Activated CD4-positive, alpha-beta memory T cell treated with anti-CD3 and anti-CD28 coated beads for 36 hours (primary cell): ENCODE measurements around the gene ANKRD2. TPM values are rescaled to one million over a fixed set of nuclear protein-coding genes. Genes with fewer than 3 reads are reported as not detected.
"Not testable (repeated sequence)": the region's sequence is repeated elsewhere in the genome, so short reads cannot be mapped to it uniquely, and the experiment has no call there.

Experiments
- CTCF ChIA-PET: fragments of 350-600 bp; sonication (Branson Sonifier 250); formaldehyde crosslinking; loops from one replicate; lab custom pipeline; 2021; ENCODE audit warnings: antibody characterized with exemption, inconsistent platforms; lab: Charles Lee
- POLR2A ChIA-PET: fragments of 350-600 bp; sonication (Branson Sonifier 250); formaldehyde crosslinking; loops from one replicate; lab custom pipeline; 2021; ENCODE audit warnings: antibody characterized with exemption; lab: Charles Lee
- DNase-seq: peaks from one replicate; pipeline ENCODE4 v3.0.0-alpha.2; 2020
- H3K27ac Mint-ChIP-seq: one replicate; pipeline ENCODE4 v1.8.0; 2021; ENCODE audit warnings: mixed read lengths
- H3K27me3 Mint-ChIP-seq: one replicate; pipeline ENCODE4 v1.8.0; 2021; ENCODE audit warnings: mixed read lengths
- H3K36me3 Mint-ChIP-seq: one replicate; pipeline ENCODE4 v1.8.0; 2021; ENCODE audit warnings: mixed read lengths
- H3K4me1 Mint-ChIP-seq: one replicate; pipeline ENCODE4 v1.8.0; 2021; ENCODE audit warnings: low read depth, mixed read lengths
- H3K4me3 Mint-ChIP-seq: one replicate; pipeline ENCODE4 v1.8.0; 2021; ENCODE audit warnings: mild to moderate bottlenecking, mixed read lengths
- H3K9me3 Mint-ChIP-seq: one replicate; pipeline ENCODE4 v1.8.0; 2021; ENCODE audit warnings: mixed read lengths
- intact Hi-C: fragments of 100-400 bp; cut with micrococcal nuclease; formaldehyde crosslinking; loops from one replicate; pipeline ENCODE4 v1.15.1; 2023
- total RNA-seq, 2 experiments: library from RNA; stranded (reverse); gene quantifications; one replicate each; pipeline ENCODE4 v1.2.3, GENCODE V29; 2021

Gene ANKRD2, protein sequence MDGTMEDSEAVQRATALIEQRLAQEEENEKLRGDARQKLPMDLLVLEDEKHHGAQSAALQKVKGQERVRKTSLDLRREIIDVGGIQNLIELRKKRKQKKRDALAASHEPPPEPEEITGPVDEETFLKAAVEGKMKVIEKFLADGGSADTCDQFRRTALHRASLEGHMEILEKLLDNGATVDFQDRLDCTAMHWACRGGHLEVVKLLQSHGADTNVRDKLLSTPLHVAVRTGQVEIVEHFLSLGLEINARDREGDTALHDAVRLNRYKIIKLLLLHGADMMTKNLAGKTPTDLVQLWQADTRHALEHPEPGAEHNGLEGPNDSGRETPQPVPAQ
- not detected for total RNA-seq

DNA sequence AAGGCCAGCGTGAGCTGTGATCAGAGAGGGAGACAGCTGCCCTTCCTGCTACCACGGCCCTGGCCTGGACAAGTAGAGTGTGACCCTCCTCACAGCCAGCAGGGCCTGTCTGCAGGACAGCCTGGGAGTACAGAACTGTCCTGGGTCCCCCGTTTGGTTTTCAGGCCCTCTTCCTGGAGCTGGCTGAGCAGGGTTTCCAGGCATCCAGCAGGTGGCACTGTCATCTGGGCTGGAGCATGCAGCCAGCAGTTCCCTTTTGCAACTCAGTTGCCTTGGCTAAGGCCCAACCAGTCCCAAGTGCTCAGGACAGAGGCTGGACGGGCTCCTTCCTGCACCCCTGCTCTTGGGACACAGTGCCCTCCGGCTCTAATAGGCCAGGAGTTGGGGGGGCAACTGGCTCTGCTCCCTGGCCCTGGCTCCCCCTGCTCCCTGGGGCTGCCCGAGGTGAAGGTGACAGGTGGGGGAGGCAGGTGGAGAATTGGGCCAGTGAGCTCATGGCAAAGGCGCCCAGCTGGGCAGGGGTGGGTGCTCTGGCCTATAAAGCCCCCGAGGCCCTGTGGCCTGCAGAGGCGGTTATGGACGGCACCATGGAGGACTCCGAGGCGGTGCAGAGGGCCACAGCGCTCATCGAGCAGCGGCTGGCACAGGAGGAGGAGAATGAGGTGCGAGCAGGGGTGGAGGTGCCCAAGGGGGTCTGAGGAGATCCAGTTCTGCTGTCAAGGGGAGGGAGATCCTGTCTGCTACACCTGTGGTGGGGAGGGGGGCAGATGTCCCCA lies at the start of gene ANKRD2:
TSS of gene ANKRD2 (plus strand) at position 566 of the 776 bp plus-strand sequence. CDS start at position 576, 10 bp downstream.
- intact Hi-C loops = loop anchor here (2.0 to 10.0 kb wide), 3 partner anchors 40 to 162 kb away; partner anchors contain the start of genes PI4K2A and ZFYVE27
- Mint-ChIP-seq H3K4me1 (no peaks in the 10 kb centered on the region), H3K36me3 (no peaks in the 10 kb centered on the region), H3K4me3 (no peak within 1 kb of the TSS), H3K9me3 (no peaks in the 10 kb centered on the region), H3K27me3 (no peaks in the 10 kb centered on the region), H3K27ac (no peak within 1 kb of the TSS)
- CTCF ChIA-PET = interaction anchor here (0.6 to 3.0 kb wide), 30 partner anchors 12 to 499 kb away, joined by 3 to 18 read pairs (median 4); partner anchors contain the start of genes AVPI1, HOGA1, PI4K2A and ZFYVE27
- POLR2A ChIA-PET = no interaction called here
- peak; percentile 70 for DNase-seq

GRCh38 chr10:97522937-97523336 lies 49.6 kb upstream of the ANKRD2 start:
- Mint-ChIP-seq H3K36me3 (no peaks in the 10 kb centered on the region), H3K9me3 (no peaks in the 10 kb centered on the region), H3K27ac (no peak overlapping the region), H3K4me1 (no peaks in the 10 kb centered on the region), H3K27me3 (no peaks in the 10 kb centered on the region), H3K4me3 (no peak overlapping the region)
- ChIA-PET POLR2A (no interaction called here), CTCF (interaction anchor here (0.8 to 2.6 kb wide), 4 partner anchors 11 to 178 kb away, joined by 3 to 11 read pairs (median 4); partner anchors contain the start of gene ANKRD2)
- no peak for DNase-seq
- intact Hi-C loops = no loop called here

GRCh38 chr10:97525086-97525485 lies 47.5 kb upstream of the ANKRD2 start:
- DNase-seq = no peak
- H3K27ac Mint-ChIP-seq = no peak overlapping the region
- CTCF ChIA-PET = no interaction called here
- H3K4me3 Mint-ChIP-seq = no peak overlapping the region
- intact Hi-C loops = no loop called here
- no peaks in the 10 kb centered on the region for H3K4me1 Mint-ChIP-seq
- no peaks in the 10 kb centered on the region for H3K9me3 Mint-ChIP-seq
- no peaks in the 10 kb centered on the region for H3K27me3 Mint-ChIP-seq
- no peaks in the 10 kb centered on the region for H3K36me3 Mint-ChIP-seq
- POLR2A ChIA-PET = no interaction called here

DNA sequence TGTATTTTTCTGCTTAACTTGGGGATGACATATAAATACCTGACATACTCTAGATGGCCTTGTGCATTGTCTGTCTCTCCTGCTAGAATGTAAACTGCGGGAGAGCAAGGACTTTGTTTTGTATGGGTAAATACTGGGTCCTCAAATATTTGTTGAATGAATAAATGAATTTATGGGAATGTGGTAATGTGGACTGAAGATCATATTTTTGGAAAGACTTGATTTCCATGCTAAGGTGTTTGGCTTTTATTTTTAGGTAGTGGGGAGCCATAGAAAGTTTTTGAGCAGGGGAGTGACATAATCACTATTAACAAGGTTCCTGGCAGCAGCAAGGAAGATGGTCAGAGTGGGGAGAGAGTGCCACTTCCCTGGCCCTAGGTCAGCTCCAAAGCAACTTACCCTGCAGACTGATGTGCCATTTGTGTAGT lies 46.9 kb upstream of the ANKRD2 start:
- Mint-ChIP-seq H3K4me3 (no peak overlapping the region), H3K27ac (no peak overlapping the region), H3K27me3 (no peaks in the 10 kb centered on the region), H3K36me3 (no peaks in the 10 kb centered on the region), H3K9me3 (no peaks in the 10 kb centered on the region), H3K4me1 (no peaks in the 10 kb centered on the region)
- no peak for DNase-seq
- ChIA-PET CTCF (no interaction called here), POLR2A (no interaction called here)
- intact Hi-C loops = no loop called here

GRCh38 chr10:97528876-97529275 lies 43.7 kb upstream of the ANKRD2 start:
- H3K36me3 Mint-ChIP-seq, H3K27ac Mint-ChIP-seq, POLR2A ChIA-PET, DNase-seq, intact Hi-C loops, H3K27me3 Mint-ChIP-seq, H3K4me1 Mint-ChIP-seq, CTCF ChIA-PET, H3K4me3 Mint-ChIP-seq, H3K9me3 Mint-ChIP-seq: not testable (repeated sequence)

DNA sequence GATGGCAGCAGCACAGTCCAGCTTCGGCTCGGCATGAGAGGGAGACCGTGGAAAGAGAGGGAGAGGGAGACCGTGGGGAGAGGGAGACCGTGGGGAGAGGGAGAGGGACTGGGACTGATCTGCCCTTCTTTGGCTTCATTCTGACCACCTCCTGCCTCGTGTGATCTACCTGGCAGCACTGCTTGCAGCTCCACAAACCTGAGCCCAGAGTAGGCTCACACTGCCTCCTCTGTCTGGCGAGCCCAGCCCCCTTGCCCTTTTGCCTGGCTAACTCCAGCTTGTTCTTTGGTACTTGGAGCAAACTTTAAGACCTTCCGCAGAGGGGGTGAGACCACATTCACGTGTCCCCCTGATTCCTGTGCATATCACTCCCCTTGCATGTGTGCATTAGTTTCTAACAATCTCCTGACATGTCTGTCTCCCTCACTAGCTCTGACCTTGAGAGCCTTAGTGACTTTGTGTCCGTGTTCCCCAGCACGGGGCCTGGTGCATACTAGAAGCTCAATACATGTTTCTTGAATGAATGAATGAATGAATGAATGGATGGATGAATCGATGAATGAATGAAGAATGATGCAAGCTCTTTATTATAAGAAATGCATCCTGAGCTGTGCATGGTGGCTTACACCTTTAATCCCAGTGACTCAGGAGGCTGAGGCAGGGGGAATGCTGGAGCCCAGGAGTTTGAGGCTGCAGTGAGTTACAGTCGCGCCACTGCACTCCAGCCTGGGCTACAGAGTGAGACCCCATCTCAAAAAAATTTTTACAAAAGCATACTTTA lies 42.7 kb upstream of the ANKRD2 start:
- CTCF ChIA-PET = interaction anchor here (0.7 to 1.0 kb wide), 2 partner anchors 24 to 25 kb away, joined by 3 to 4 read pairs; no protein-coding TSS in a partner anchor
- POLR2A ChIA-PET = no interaction called here
- intact Hi-C loops = no loop called here
- H3K4me3 Mint-ChIP-seq = no peak overlapping the region
- no peak for DNase-seq
- H3K4me1 Mint-ChIP-seq = no peaks in the 10 kb centered on the region
- H3K27me3 Mint-ChIP-seq = no peaks in the 10 kb centered on the region
- no peaks in the 10 kb centered on the region for H3K36me3 Mint-ChIP-seq
- no peak overlapping the region for H3K27ac Mint-ChIP-seq
- no peaks in the 10 kb centered on the region for H3K9me3 Mint-ChIP-seq

GRCh38 chr10:97531401-97531986 lies 41.1 kb upstream of the ANKRD2 start:
- no peaks in the 10 kb centered on the region for H3K4me1 Mint-ChIP-seq

GRCh38 chr10:97532935-97533671 lies 39.5 kb upstream of the ANKRD2 start:
- H3K27me3 Mint-ChIP-seq = no peaks in the 10 kb centered on the region
- no peak for DNase-seq
- H3K4me1 Mint-ChIP-seq = no peaks in the 10 kb centered on the region
- H3K27ac Mint-ChIP-seq = no peak overlapping the region
- H3K4me3 Mint-ChIP-seq = no peak overlapping the region
- intact Hi-C loops = no loop called here
- CTCF ChIA-PET = interaction anchor here (0.6 to 4.4 kb wide), 9 partner anchors 11 to 73 kb away, joined by 3 to 115 read pairs (median 8); no protein-coding TSS in a partner anchor
- no peaks in the 10 kb centered on the region for H3K9me3 Mint-ChIP-seq
- POLR2A ChIA-PET = no interaction called here
- no peaks in the 10 kb centered on the region for H3K36me3 Mint-ChIP-seq

More at GRCh38 chr10:97531401-97531986, 41.1 kb upstream of the ANKRD2 start:
- no peak for DNase-seq
- Mint-ChIP-seq H3K27ac (no peak overlapping the region), H3K27me3 (no peaks in the 10 kb centered on the region), H3K36me3 (no peaks in the 10 kb centered on the region), H3K4me3 (no peak overlapping the region), H3K9me3 (no peaks in the 10 kb centered on the region)
- intact Hi-C loops = no loop called here
- ChIA-PET CTCF (no interaction called here), POLR2A (no interaction called here)

GRCh38 chr10:97533888-97534287 lies 38.7 kb upstream of the ANKRD2 start:
- no peaks in the 10 kb centered on the region for H3K27me3 Mint-ChIP-seq
- H3K27ac Mint-ChIP-seq = no peak overlapping the region
- DNase-seq = no peak
- H3K36me3 Mint-ChIP-seq = no peaks in the 10 kb centered on the region
- H3K4me1 Mint-ChIP-seq = no peaks in the 10 kb centered on the region
- intact Hi-C loops = no loop called here
- H3K9me3 Mint-ChIP-seq = no peaks in the 10 kb centered on the region
- no peak overlapping the region for H3K4me3 Mint-ChIP-seq
- ChIA-PET CTCF (interaction anchor here (0.6 to 4.4 kb wide), 19 partner anchors 9 to 201 kb away, joined by 3 to 115 read pairs (median 5); partner anchors contain the start of gene AVPI1), POLR2A (no interaction called here)

DNA sequence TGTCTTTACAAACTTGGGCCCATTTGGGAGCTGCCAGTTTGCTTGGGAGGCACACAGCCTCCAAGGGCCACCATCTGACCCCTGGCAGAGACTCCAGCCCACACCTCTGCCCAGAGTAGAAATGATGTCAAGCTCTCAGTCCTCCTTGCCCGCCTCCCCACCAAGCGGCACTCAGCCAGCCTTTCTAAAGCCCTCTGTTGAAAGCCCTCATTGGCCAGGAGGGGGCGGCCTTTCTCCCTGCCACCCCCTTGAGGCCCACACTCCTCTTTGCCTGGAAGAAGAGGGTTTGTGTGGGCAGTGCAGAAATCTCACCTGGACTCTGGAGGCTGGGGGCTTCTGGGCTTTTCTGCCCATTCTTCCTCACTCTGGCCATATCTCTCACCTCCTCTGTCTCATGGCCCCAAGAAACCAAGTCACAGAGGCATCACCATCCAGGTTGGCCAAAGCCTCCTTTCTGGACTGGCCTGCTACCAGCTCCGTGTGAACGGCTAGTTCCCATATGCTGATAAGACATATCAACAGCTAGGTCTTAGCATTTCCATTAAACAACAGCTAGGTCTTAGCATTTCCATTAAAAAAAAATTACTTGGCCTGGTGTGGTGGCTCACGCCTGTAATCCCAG lies 37.7 kb upstream of the ANKRD2 start:
- intact Hi-C loops = loop anchor here (1.0 kb wide), 1 partner anchor 18 kb away; no protein-coding TSS in a partner anchor
- no peaks in the 10 kb centered on the region for H3K9me3 Mint-ChIP-seq
- no peaks in the 10 kb centered on the region for H3K27me3 Mint-ChIP-seq
- no peak overlapping the region for H3K27ac Mint-ChIP-seq
- ChIA-PET CTCF (interaction anchor here (0.6 to 4.4 kb wide), 18 partner anchors 8 to 114 kb away, joined by 3 to 115 read pairs (median 6); no protein-coding TSS in a partner anchor), POLR2A (no interaction called here)
- H3K4me1 Mint-ChIP-seq = no peaks in the 10 kb centered on the region
- H3K4me3 Mint-ChIP-seq = no peak overlapping the region
- peak; percentile 65 for DNase-seq
- H3K36me3 Mint-ChIP-seq = no peaks in the 10 kb centered on the region
